Dendritic cell treated with granulocyte-macrophage colony-stimulating factor and Interleukin-4, amounts not matched to agents 40 ng/mL and 50 ng/mL, for 4 days (primary cell): Measurements from ENCODE around the gene NFKBIZ.
"Not testable (repeated sequence)": the region's sequence is repeated elsewhere in the genome, so short reads cannot be mapped to it uniquely, and the experiment has no call there.

Experiments used
- H3K27ac Mint-ChIP-seq: one replicate; pipeline ENCODE4 v1.8.0; 2022; ENCODE audit warnings: mild to moderate bottlenecking, mixed read lengths
- H3K27me3 Mint-ChIP-seq: one replicate; pipeline ENCODE4 v1.8.0; 2022; ENCODE audit warnings: mild to moderate bottlenecking, mixed read lengths
- H3K36me3 Mint-ChIP-seq: one replicate; pipeline ENCODE4 v1.8.0; 2022; ENCODE audit warnings: low read depth, mixed read lengths
- H3K4me1 Mint-ChIP-seq: one replicate; pipeline ENCODE4 v1.8.0; 2022; ENCODE audit warnings: low read depth, mixed read lengths
- H3K4me3 Mint-ChIP-seq: one replicate; pipeline ENCODE4 v1.8.0; 2022; ENCODE audit warnings: mild to moderate bottlenecking, moderate library complexity, mixed read lengths
- H3K9me3 Mint-ChIP-seq: one replicate; pipeline ENCODE4 v1.8.0; 2022; ENCODE audit warnings: mixed read lengths
- intact Hi-C: fragments of 100-400 bp; cut with micrococcal nuclease; formaldehyde crosslinking; loops from one replicate; pipeline ENCODE4 v1.15.0; 2022

Gene NFKBIZ

GRCh38 chr3:101862416-101863165 lies 13.3 kb downstream of the NFKBIZ start:
- Mint-ChIP-seq H3K4me1 (peaks cover 4% of the 10 kb centered on the region), H3K27ac (no peak overlapping the region), H3K4me3 (no peak overlapping the region), H3K9me3 (no peaks in the 10 kb centered on the region), H3K27me3 (no peaks in the 10 kb centered on the region), H3K36me3 (peaks cover 44% of the 10 kb centered on the region)
- intact Hi-C loops: no loop called here

- H3K27me3 Mint-ChIP-seq, H3K27ac Mint-ChIP-seq, H3K4me3 Mint-ChIP-seq, intact Hi-C loops, H3K4me1 Mint-ChIP-seq, H3K9me3 Mint-ChIP-seq: not testable (repeated sequence)
- peaks cover 21% of the 10 kb centered on the region for H3K36me3 Mint-ChIP-seq
Observed at GRCh38 chr3:101864926-101865325, 15.6 kb downstream of the NFKBIZ start.

- peaks cover 2% of the 10 kb centered on the region for H3K27me3 Mint-ChIP-seq
- intact Hi-C loops: no loop called here
- H3K4me1 Mint-ChIP-seq: peaks cover 8% of the 10 kb centered on the region
- no peaks in the 10 kb centered on the region for H3K9me3 Mint-ChIP-seq
- no peak overlapping the region for H3K27ac Mint-ChIP-seq
- peaks cover 14% of the 10 kb centered on the region for H3K36me3 Mint-ChIP-seq
- H3K4me3 Mint-ChIP-seq: no peak overlapping the region
Observed at GRCh38 chr3:101865751-101866509, 16.6 kb downstream of the NFKBIZ start.

GRCh38 chr3:101867511-101867910 lies 18.2 kb downstream of the NFKBIZ start:
- H3K9me3 Mint-ChIP-seq: no peaks in the 10 kb centered on the region

GRCh38 chr3:101867996-101868395 lies 18.7 kb downstream of the NFKBIZ start:
- intact Hi-C loops: no loop called here
- peaks cover 2% of the 10 kb centered on the region for H3K27me3 Mint-ChIP-seq
- no peaks in the 10 kb centered on the region for H3K36me3 Mint-ChIP-seq
- H3K9me3 Mint-ChIP-seq: no peaks in the 10 kb centered on the region
- H3K4me3 Mint-ChIP-seq: no peak overlapping the region
- H3K27ac Mint-ChIP-seq: no peak overlapping the region
- H3K4me1 Mint-ChIP-seq: peaks cover 14% of the 10 kb centered on the region

More at GRCh38 chr3:101867511-101867910, 18.2 kb downstream of the NFKBIZ start:
- intact Hi-C loops: no loop called here
- H3K36me3 Mint-ChIP-seq: no peaks in the 10 kb centered on the region
- peaks cover 14% of the 10 kb centered on the region for H3K4me1 Mint-ChIP-seq
- H3K4me3 Mint-ChIP-seq: no peak overlapping the region
- H3K27ac Mint-ChIP-seq: no peak overlapping the region
- H3K27me3 Mint-ChIP-seq: peaks cover 2% of the 10 kb centered on the region

- Mint-ChIP-seq H3K4me3 (no peak overlapping the region), H3K27ac (no peak overlapping the region), H3K27me3 (peaks cover 2% of the 10 kb centered on the region), H3K36me3 (no peaks in the 10 kb centered on the region), H3K4me1 (peaks cover 20% of the 10 kb centered on the region), H3K9me3 (no peaks in the 10 kb centered on the region)
- intact Hi-C loops: no loop called here
Observed at GRCh38 chr3:101868534-101869464, 19.5 kb downstream of the NFKBIZ start.

GRCh38 chr3:101870138-101870537 lies 20.8 kb downstream of the NFKBIZ start:
- H3K36me3 Mint-ChIP-seq: no peaks in the 10 kb centered on the region
- peaks cover 3% of the 10 kb centered on the region for H3K27me3 Mint-ChIP-seq
- intact Hi-C loops: loop anchor here (10.0 kb wide), 1 partner anchor 65 kb away; no protein-coding TSS in a partner anchor
- H3K4me1 Mint-ChIP-seq: peaks cover 20% of the 10 kb centered on the region
- H3K27ac Mint-ChIP-seq: no peak overlapping the region
- no peak overlapping the region for H3K4me3 Mint-ChIP-seq
- H3K9me3 Mint-ChIP-seq: no peaks in the 10 kb centered on the region

- Mint-ChIP-seq H3K4me3 (no peak overlapping the region), H3K36me3 (no peaks in the 10 kb centered on the region), H3K9me3 (no peaks in the 10 kb centered on the region), H3K27ac (no peak overlapping the region), H3K4me1 (peaks cover 24% of the 10 kb centered on the region), H3K27me3 (peaks cover 3% of the 10 kb centered on the region)
- intact Hi-C loops: loop anchor here (10.0 kb wide), 1 partner anchor 61 kb away; no protein-coding TSS in a partner anchor
Observed at GRCh38 chr3:101873619-101874018, 24.3 kb downstream of the NFKBIZ start.

- intact Hi-C loops: loop anchor here (10.0 kb wide), 1 partner anchor 59 kb away; no protein-coding TSS in a partner anchor
- Mint-ChIP-seq H3K4me1 (peaks cover 38% of the 10 kb centered on the region), H3K9me3 (no peaks in the 10 kb centered on the region), H3K27me3 (peaks cover 2% of the 10 kb centered on the region), H3K27ac (no peak overlapping the region), H3K4me3 (no peak overlapping the region), H3K36me3 (no peaks in the 10 kb centered on the region)
Observed at GRCh38 chr3:101876142-101876541, 26.8 kb downstream of the NFKBIZ start.

GRCh38 chr3:101878589-101878988 lies 29.3 kb downstream of the NFKBIZ start:
- Mint-ChIP-seq H3K4me3 (no peak overlapping the region), H3K4me1 (peaks cover 26% of the 10 kb centered on the region), H3K27me3 (peaks cover 2% of the 10 kb centered on the region), H3K36me3 (no peaks in the 10 kb centered on the region), H3K9me3 (no peaks in the 10 kb centered on the region), H3K27ac (no peak overlapping the region)
- intact Hi-C loops: loop anchor here (10.0 kb wide), 1 partner anchor 56 kb away; no protein-coding TSS in a partner anchor

GRCh38 chr3:101879102-101879501 lies 29.8 kb downstream of the NFKBIZ start:
- no peak overlapping the region for H3K4me3 Mint-ChIP-seq
- peaks cover 2% of the 10 kb centered on the region for H3K27me3 Mint-ChIP-seq
- H3K27ac Mint-ChIP-seq: no peak overlapping the region
- H3K36me3 Mint-ChIP-seq: no peaks in the 10 kb centered on the region
- intact Hi-C loops: loop anchor here (10.0 kb wide), 1 partner anchor 56 kb away; no protein-coding TSS in a partner anchor
- H3K4me1 Mint-ChIP-seq: peaks cover 26% of the 10 kb centered on the region
- no peaks in the 10 kb centered on the region for H3K9me3 Mint-ChIP-seq

GRCh38 chr3:101879623-101880284 lies 30.4 kb downstream of the NFKBIZ start:
- Mint-ChIP-seq H3K27me3 (peaks cover 2% of the 10 kb centered on the region), H3K4me3 (no peak overlapping the region), H3K9me3 (no peaks in the 10 kb centered on the region), H3K36me3 (no peaks in the 10 kb centered on the region), H3K4me1 (peaks cover 26% of the 10 kb centered on the region), H3K27ac (no peak overlapping the region)
- intact Hi-C loops: loop anchor here (10.0 kb wide), 1 partner anchor 55 kb away; no protein-coding TSS in a partner anchor

GRCh38 chr3:101884776-101885175 lies 35.5 kb downstream of the NFKBIZ start:
- H3K4me1 Mint-ChIP-seq: peaks cover 25% of the 10 kb centered on the region
- H3K27me3 Mint-ChIP-seq: peaks cover 4% of the 10 kb centered on the region
- no peak overlapping the region for H3K4me3 Mint-ChIP-seq
- no peak overlapping the region for H3K27ac Mint-ChIP-seq
- H3K9me3 Mint-ChIP-seq: no peaks in the 10 kb centered on the region
- no peaks in the 10 kb centered on the region for H3K36me3 Mint-ChIP-seq
- intact Hi-C loops: no loop called here
